Vagina (tissue), 2 donors: ENCODE measurements around the gene COL18A1. TPM values are rescaled to one million over a fixed set of nuclear protein-coding genes. Genes with fewer than 3 reads are reported as not detected.

ENCODE experiments used
- DNase-seq, 2 donors: peaks; one replicate each; pipeline ENCODE4 v3.0.0-alpha.2; 2017; ENCODE audit errors: extremely low spot score in 2 of 2
- H3K27ac ChIP-seq: fragments of 200-600 bp; sonication (generic); one replicate; pipeline ENCODE4 v1.5.1; 2019
- H3K27me3 ChIP-seq: fragments of 200-600 bp; sonication (generic); one replicate; pipeline ENCODE4 v1.5.1; 2019
- H3K36me3 ChIP-seq, 2 donors: fragments of 200-600 bp; sonication (generic); one replicate each; pipeline ENCODE4 v1.5.1; 2017 to 2019
- H3K4me1 ChIP-seq: fragments of 200-600 bp; sonication (generic); one replicate; pipeline ENCODE4 v1.5.1; 2019
- H3K4me3 ChIP-seq, 2 donors: fragments of 200-600 bp; sonication (generic); 1 replicate in 1 of 2; 2 replicates in 1 of 2; pipeline ENCODE4 v1.5.1; 2016 to 2019
- H3K9me3 ChIP-seq: fragments of 200-600 bp; sonication (generic); one replicate; pipeline ENCODE4 v1.5.1; 2019
- CTCF ChIP-seq, 3 experiments: fragments of 450-650 bp in 2 of 3; fragments of 200-600 bp in 1 of 3; sonication (generic) in 1 of 3; IDR thresholded peaks; one replicate each; pipeline ENCODE4 v1.5.1; 2017 to 2019; ENCODE audit warnings: antibody characterized with exemption in 3 of 3, mild to moderate bottlenecking in 2 of 3, moderate library complexity in 2 of 3
- POLR2A ChIP-seq, 2 donors: fragments of 450-650 bp; IDR thresholded peaks; one replicate each; pipeline ENCODE4 v1.6.1; 2017; ENCODE audit warnings: antibody characterized with exemption in 2 of 2, mild to moderate bottlenecking in 2 of 2, moderate library complexity in 2 of 2
- POLR2AphosphoS5 ChIP-seq, 2 donors: sonication (generic); formaldehyde crosslinking; IDR thresholded peaks; one replicate each; pipeline ENCODE4 v1.9.0; 2017; ENCODE audit warnings: antibody characterized with exemption in 2 of 2, mild to moderate bottlenecking in 2 of 2, low read depth in 1 of 2; ENCODE audit not compliant: insufficient read depth in 1 of 2
- intact Hi-C: fragments of 100-400 bp; cut with DNase I; formaldehyde crosslinking; loops from one replicate; pipeline ENCODE4 v1.15.1; 2023
- total RNA-seq: library from RNA; depleted of rRNA; stranded (reverse); fragments of >200 nt; gene quantifications from one replicate; pipeline ENCODE4 v1.2.3, GENCODE V29; 2016

The COL18A1 gene
- total RNA-seq, 1 donor from 2014 or later: 86.7 TPM

GRCh38 chr21:45384656-45385548, 20.1 kb upstream of the COL18A1 start:
- H3K27ac ChIP-seq: peak overlapping the region; percentile 93
- no peaks in the 10 kb centered on the region for H3K9me3 ChIP-seq
- H3K36me3 ChIP-seq: no peaks in the 10 kb centered on the region
- no peak for DNase-seq
- H3K4me1 ChIP-seq: peaks cover 40% of the 10 kb centered on the region
- intact Hi-C loops: no loop called here
- H3K4me3 ChIP-seq: no peak overlapping the region
- H3K27me3 ChIP-seq: no peaks in the 10 kb centered on the region
- TF ChIP-seq POLR2A (IDR thresholded peaks at IDR 0.05): no peak
- no peak for TF ChIP-seq POLR2AphosphoS5 (IDR thresholded peaks at IDR 0.05; ENCODE audit: insufficient read depth in 1 of 2, low read depth in 1 of 2)
- TF ChIP-seq CTCF (IDR thresholded peaks at IDR 0.05): no peak

GRCh38 chr21:45385549-45386050, 19.4 kb upstream of the COL18A1 start:
- Histone ChIP-seq H3K27ac (peak overlapping the region; percentile 93), H3K9me3 (no peaks in the 10 kb centered on the region), H3K36me3 (no peaks in the 10 kb centered on the region), H3K4me1 (peaks cover 40% of the 10 kb centered on the region), H3K4me3 (no peak overlapping the region), H3K27me3 (no peaks in the 10 kb centered on the region)
- intact Hi-C loops: no loop called here
- no peak for TF ChIP-seq POLR2A (IDR thresholded peaks at IDR 0.05)
- no peak for TF ChIP-seq POLR2AphosphoS5 (IDR thresholded peaks at IDR 0.05; ENCODE audit: insufficient read depth in 1 of 2, low read depth in 1 of 2)
- TF ChIP-seq CTCF (IDR thresholded peaks at IDR 0.05): no peak
- no peak for DNase-seq

GRCh38 chr21:45386336-45386727, 18.6 kb upstream of the COL18A1 start:
- H3K27ac ChIP-seq: peak overlapping the region; percentile 93
- no peak for TF ChIP-seq CTCF (IDR thresholded peaks at IDR 0.05)
- TF ChIP-seq POLR2A (IDR thresholded peaks at IDR 0.05): no peak
- TF ChIP-seq POLR2AphosphoS5 (IDR thresholded peaks at IDR 0.05; ENCODE audit: insufficient read depth in 1 of 2, low read depth in 1 of 2): no peak
- H3K9me3 ChIP-seq: no peaks in the 10 kb centered on the region
- H3K4me3 ChIP-seq: peak overlapping the region in 1 of 2 donors; percentile 2
- no peaks in the 10 kb centered on the region for H3K27me3 ChIP-seq
- intact Hi-C loops: no loop called here
- peaks cover 40% of the 10 kb centered on the region for H3K4me1 ChIP-seq
- no peak for DNase-seq
- H3K36me3 ChIP-seq: no peaks in the 10 kb centered on the region

- Histone ChIP-seq H3K27ac (peak overlapping the region; percentile 93), H3K4me3 (peak overlapping the region in 1 of 2 donors; percentile 2), H3K36me3 (no peaks in the 10 kb centered on the region), H3K4me1 (peaks cover 40% of the 10 kb centered on the region), H3K27me3 (no peaks in the 10 kb centered on the region), H3K9me3 (no peaks in the 10 kb centered on the region)
- intact Hi-C loops: no loop called here
- DNase-seq: peak in 1 of 2 donors; percentile 97
- TF ChIP-seq POLR2A (IDR thresholded peaks at IDR 0.05) (no peak), POLR2AphosphoS5 (IDR thresholded peaks at IDR 0.05; ENCODE audit: insufficient read depth in 1 of 2, low read depth in 1 of 2) (peak; percentile 78 to 85), CTCF (IDR thresholded peaks at IDR 0.05) (peak in 1 of 3 experiments; percentile 21)
These were observed 18.1 kb upstream of the COL18A1 start for GRCh38 chr21:45386728-45387371.
